Natural killer cell (primary cell): Measurements from ENCODE around the gene HOXD8. TPM values are rescaled to one million over a fixed set of nuclear protein-coding genes. Genes with fewer than 3 reads are reported as not detected.
A peak's percentile ranks its signal among the peaks of the same experiment; 100 is the strongest.

Source experiments
- ATAC-seq, 3 donors: fragments of 150-1000 bp in 2 of 3; fragments of 200-7000 bp in 1 of 3; cut with Tn5 transposase; 1 replicate in 1 of 3; 2 replicates in 2 of 3; pipeline ENCODE4 v1.10.0; 2021; ENCODE audit warnings: mild to moderate bottlenecking in 2 of 3, moderate library complexity in 2 of 3
- DNase-seq, 2 donors: peaks; one replicate each; pipeline versions ENCODE4 v3.0.0 to v3.0.0-alpha.2; 2013 to 2021; ENCODE audit warnings: mixed read lengths in 1 of 2
- H3K27ac ChIP-seq: one replicate; pipeline ENCODE4 v1.5.1; 2013; ENCODE audit warnings: mild to moderate bottlenecking, low read length
- H3K27me3 ChIP-seq: one replicate; pipeline ENCODE4 v1.6.1; 2013; ENCODE audit warnings: low read length; ENCODE audit not compliant: control insufficient read depth, insufficient read depth
- H3K36me3 ChIP-seq: one replicate; pipeline ENCODE4 v1.6.1; 2013; ENCODE audit warnings: low read length; ENCODE audit not compliant: control insufficient read depth, insufficient read depth
- H3K4me1 ChIP-seq: one replicate; pipeline ENCODE4 v1.6.1; 2013; ENCODE audit warnings: low read length; ENCODE audit not compliant: control insufficient read depth, insufficient read depth
- H3K4me3 ChIP-seq: one replicate; pipeline ENCODE4 v1.5.1; 2013; ENCODE audit warnings: low read length
- H3K9me3 ChIP-seq: one replicate; pipeline ENCODE4 v1.6.1; 2013; ENCODE audit warnings: low read length; ENCODE audit not compliant: control insufficient read depth, insufficient read depth
- H3K27ac Mint-ChIP-seq, 2 donors: one replicate each; pipeline ENCODE4 v1.8.0; 2022; ENCODE audit warnings: mild to moderate bottlenecking in 2 of 2, mixed read lengths in 2 of 2, moderate library complexity in 1 of 2
- H3K27me3 Mint-ChIP-seq, 2 donors: one replicate each; pipeline ENCODE4 v1.8.0; 2022; ENCODE audit warnings: low read depth in 2 of 2, mixed read lengths in 2 of 2
- H3K36me3 Mint-ChIP-seq: one replicate; pipeline ENCODE4 v1.8.0; 2022; ENCODE audit warnings: mixed read lengths
- H3K4me1 Mint-ChIP-seq, 2 donors: one replicate each; pipeline ENCODE4 v1.8.0; 2022; ENCODE audit warnings: mixed read lengths in 2 of 2
- H3K4me3 Mint-ChIP-seq: one replicate; pipeline ENCODE4 v1.8.0; 2022; ENCODE audit warnings: mild to moderate bottlenecking, moderate library complexity, mixed read lengths
- H3K9me3 Mint-ChIP-seq, 2 donors: one replicate each; pipeline ENCODE4 v1.8.0; 2022; ENCODE audit warnings: mixed read lengths in 2 of 2
- CTCF ChIP-seq: fragments of 200-600 bp; IDR thresholded peaks from one replicate; pipeline ENCODE4 v1.8.0; 2022; ENCODE audit warnings: antibody characterized with exemption
- WGBS: methylation state at CpG from one replicate; pipeline ENCODE4 v1.1.7; 2013; ENCODE audit warnings: missing lambda C conversion rate; ENCODE audit not compliant: insufficient coverage; 5-methylcytosine and 5-hydroxymethylcytosine counted together
- intact Hi-C: fragments of 100-400 bp; cut with micrococcal nuclease; formaldehyde crosslinking; loops from one replicate; pipeline ENCODE4 v1.14.2; 2022
- total RNA-seq, 4 donors: library from RNA; stranded (reverse); fragments of 120-200 nt in 1 of 4; gene quantifications; one replicate each; pipeline versions ENCODE4 v1.2.3 to v1.2.4, GENCODE V29; 2013 to 2022

The HOXD8 gene
- total RNA-seq, 3 donors from 2014 or later (not counting 1 experiment from before 2014, with no cell fraction given): not detected

GRCh38 chr2:176135035-176135440 is 5.5 kb downstream of the HOXD8 start:
- peaks cover 0 to 8% of the 10 kb centered on the region in 2 donors for H3K9me3 Mint-ChIP-seq

GRCh38 chr2:176136374-176137251 is 7.1 kb downstream of the HOXD8 start:
- peaks cover 76 to 82% of the 10 kb centered on the region in 2 donors for H3K27me3 Mint-ChIP-seq
- H3K4me1 Mint-ChIP-seq: peaks cover 33 to 39% of the 10 kb centered on the region in 2 donors
- Histone ChIP-seq H3K27ac (no peak overlapping the region), H3K9me3 (peaks cover 23% of the 10 kb centered on the region), H3K27me3 (peaks cover 86% of the 10 kb centered on the region), H3K36me3 (no peaks in the 10 kb centered on the region), H3K4me1 (peaks cover 37% of the 10 kb centered on the region), H3K4me3 (no peak overlapping the region)
- intact Hi-C loops: no loop called here
- H3K27ac Mint-ChIP-seq: no peak overlapping the region
- peaks cover 44% of the 10 kb centered on the region for H3K36me3 Mint-ChIP-seq
- DNase-seq: no peak
- ATAC-seq: no peak
- no peak for TF ChIP-seq CTCF
- peaks cover 0 to 8% of the 10 kb centered on the region in 2 donors for H3K9me3 Mint-ChIP-seq
- 6% methylated on average over 67 of the region's 71 CpGs for WGBS
- H3K4me3 Mint-ChIP-seq: peak overlapping the region; percentile 31

More at GRCh38 chr2:176135035-176135440, 5.5 kb downstream of the HOXD8 start:
- H3K4me3 ChIP-seq: no peak overlapping the region
- TF ChIP-seq CTCF: no peak
- H3K36me3 ChIP-seq: no peaks in the 10 kb centered on the region
- H3K4me3 Mint-ChIP-seq: no peak overlapping the region
- H3K4me1 ChIP-seq: peaks cover 30% of the 10 kb centered on the region
- DNase-seq (no peak), ATAC-seq (no peak)
- peaks cover 18% of the 10 kb centered on the region for H3K9me3 ChIP-seq
- intact Hi-C loops: no loop called here
- peaks cover 83% of the 10 kb centered on the region for H3K27me3 ChIP-seq
- no peak overlapping the region for H3K27ac ChIP-seq
- no peak overlapping the region for H3K27ac Mint-ChIP-seq
- peaks cover 76 to 84% of the 10 kb centered on the region in 2 donors for H3K27me3 Mint-ChIP-seq
- H3K36me3 Mint-ChIP-seq: peaks cover 45% of the 10 kb centered on the region
- H3K4me1 Mint-ChIP-seq: peaks cover 42 to 43% of the 10 kb centered on the region in 2 donors

- Mint-ChIP-seq H3K4me1 (peaks cover 28 to 35% of the 10 kb centered on the region in 2 donors), H3K27ac (no peak overlapping the region), H3K27me3 (peaks cover 76 to 82% of the 10 kb centered on the region in 2 donors), H3K4me3 (no peak overlapping the region), H3K9me3 (peaks cover 0 to 8% of the 10 kb centered on the region in 2 donors), H3K36me3 (peaks cover 43% of the 10 kb centered on the region)
- Histone ChIP-seq H3K27me3 (peaks cover 87% of the 10 kb centered on the region), H3K36me3 (no peaks in the 10 kb centered on the region), H3K9me3 (peaks cover 23% of the 10 kb centered on the region), H3K27ac (no peak overlapping the region), H3K4me1 (peaks cover 36% of the 10 kb centered on the region), H3K4me3 (no peak overlapping the region)
- ATAC-seq: no peak
- intact Hi-C loops: no loop called here
- DNase-seq: no peak
- no peak for TF ChIP-seq CTCF
- 0% methylated on average over 1 of the region's 2 CpGs for WGBS
Measured at GRCh38 chr2:176137252-176137580, 7.7 kb downstream of the HOXD8 start.
